Measurements from ENCODE around the gene MDH1B. TPM values are rescaled to one million over a fixed set of nuclear protein-coding genes. Genes with fewer than 3 reads are reported as not detected.
A peak's percentile ranks its signal among the peaks of the same experiment; 100 is the strongest.

MDH1B gene
- total RNA-seq, 1 donor from 2014 or later, result 0.49 TPM

- peaks cover 4% of the 10 kb centered on the region for H3K4me1 ChIP-seq
- no peaks in the 10 kb centered on the region for H3K36me3 ChIP-seq
- no peaks in the 10 kb centered on the region for H3K9me3 ChIP-seq
- H3K27me3 ChIP-seq, result no peaks in the 10 kb centered on the region
- no peak overlapping the region for H3K27ac ChIP-seq
- no peak overlapping the region for H3K4me3 ChIP-seq
- no peak for TF ChIP-seq CTCF (IDR thresholded peaks at IDR 0.05)
- DNase-seq (ENCODE audit: extremely low spot score in 2 of 2), result no peak
- intact Hi-C loops (cut with DNase I), result loop anchor here (10.0 kb wide), 1 partner anchor 180 kb away; no protein-coding TSS in a partner anchor
Observed at GRCh38 chr2:206804326-206804725, 39.2 kb upstream of the MDH1B start.

- intact Hi-C loops (cut with DNase I), result loop anchor here (10.0 kb wide), 1 partner anchor 182 kb away; no protein-coding TSS in a partner anchor
- DNase-seq (ENCODE audit: extremely low spot score in 2 of 2), result no peak
- Histone ChIP-seq H3K9me3 (no peaks in the 10 kb centered on the region), H3K27ac (no peak overlapping the region), H3K4me3 (no peak overlapping the region), H3K4me1 (peaks cover 4% of the 10 kb centered on the region), H3K36me3 (no peaks in the 10 kb centered on the region), H3K27me3 (no peaks in the 10 kb centered on the region)
- TF ChIP-seq POLR2AphosphoS5 (IDR thresholded peaks at IDR 0.05; ENCODE audit: insufficient read depth in 1 of 2, low read depth in 1 of 2), result no peak
- no peak for TF ChIP-seq CTCF (IDR thresholded peaks at IDR 0.05)
- TF ChIP-seq POLR2A (IDR thresholded peaks at IDR 0.05), result no peak
Observed at GRCh38 chr2:206802654-206803514, 37.8 kb upstream of the MDH1B start.

- TF ChIP-seq CTCF (IDR thresholded peaks at IDR 0.05) (no peak), POLR2A (IDR thresholded peaks at IDR 0.05) (no peak), POLR2AphosphoS5 (IDR thresholded peaks at IDR 0.05; ENCODE audit: insufficient read depth in 1 of 2, low read depth in 1 of 2) (no peak)
- Histone ChIP-seq H3K4me1 (peaks cover 4% of the 10 kb centered on the region), H3K27me3 (no peaks in the 10 kb centered on the region), H3K9me3 (no peaks in the 10 kb centered on the region), H3K4me3 (no peak overlapping the region), H3K36me3 (no peaks in the 10 kb centered on the region), H3K27ac (no peak overlapping the region)
- DNase-seq (ENCODE audit: extremely low spot score in 2 of 2), result no peak
- intact Hi-C loops (cut with DNase I), result loop anchor here (10.0 kb wide), 1 partner anchor 183 kb away; no protein-coding TSS in a partner anchor
Observed at GRCh38 chr2:206801418-206802189, 36.5 kb upstream of the MDH1B start.

DNA sequence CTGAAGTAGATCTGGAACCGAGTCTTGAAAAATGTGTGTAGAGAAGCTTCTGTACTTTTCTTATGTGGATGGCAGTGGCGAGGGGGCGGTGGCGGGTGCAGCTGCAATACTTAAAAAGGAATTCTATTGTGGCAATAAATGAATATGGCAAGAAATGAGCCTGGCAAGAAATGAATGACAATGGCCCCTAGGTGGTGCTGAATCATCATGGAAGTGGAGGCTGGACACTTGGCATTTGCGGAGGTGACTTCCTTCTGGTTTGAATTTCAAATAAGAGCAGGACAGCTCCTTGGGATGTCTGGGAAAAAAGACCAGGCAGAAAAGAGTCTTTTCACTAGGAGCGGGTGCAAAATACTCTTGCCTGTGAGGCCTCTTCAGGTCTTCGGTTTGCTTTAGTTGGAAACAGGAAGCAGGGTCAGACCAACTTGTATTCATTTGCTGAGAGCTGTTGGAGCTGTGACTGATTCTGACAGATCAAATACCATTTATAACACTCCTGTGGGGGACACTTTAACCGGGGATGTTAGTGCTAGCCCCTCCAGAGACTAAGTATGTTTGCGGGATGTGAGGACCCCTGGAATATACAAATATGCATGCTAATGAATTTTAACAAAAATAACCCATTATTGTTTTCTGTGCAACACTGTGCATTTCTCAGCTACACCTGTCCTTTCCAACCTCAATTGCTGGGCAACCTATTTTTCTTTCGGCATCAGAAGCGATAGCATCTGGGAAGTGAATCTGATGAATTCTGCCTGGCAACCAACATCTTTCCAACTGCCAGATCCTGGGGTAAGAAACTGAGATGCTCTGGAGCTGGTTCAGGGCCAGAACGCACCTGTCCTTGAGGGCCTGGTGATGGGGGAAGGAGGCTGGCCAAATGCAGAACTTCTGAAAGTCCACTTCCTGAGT lies 35.6 kb upstream of the MDH1B start:
- Histone ChIP-seq H3K27me3 (no peaks in the 10 kb centered on the region), H3K4me1 (peaks cover 4% of the 10 kb centered on the region), H3K4me3 (no peak overlapping the region), H3K27ac (no peak overlapping the region), H3K9me3 (no peaks in the 10 kb centered on the region), H3K36me3 (no peaks in the 10 kb centered on the region)
- intact Hi-C loops (cut with DNase I), result loop anchor here (10.0 kb wide), 1 partner anchor 184 kb away; no protein-coding TSS in a partner anchor
- no peak for DNase-seq (ENCODE audit: extremely low spot score in 2 of 2)
- peak; percentile 27 to 64 (median 62) for TF ChIP-seq CTCF (IDR thresholded peaks at IDR 0.05)
- no peak for TF ChIP-seq POLR2A (IDR thresholded peaks at IDR 0.05)

Measured in vagina (tissue), 2 donors.